ENCODE results near the gene LRP1B.

Gene LRP1B

GRCh38 chr2:141003967-141004657 lies 1126.7 kb downstream of the LRP1B start:
- Histone ChIP-seq H3K4me2 (ENCODE audit: low read length) (no peak overlapping the region), H3K36me3 (ENCODE audit: control insufficient read depth, insufficient read depth, low read length) (no peaks in the 10 kb centered on the region), H3K4me1 (ENCODE audit: control insufficient read depth, low read depth, low read length) (no peaks in the 10 kb centered on the region), H4K5ac (ENCODE audit: low read length) (no peak overlapping the region), H3K27ac (ENCODE audit: low read depth, low read length) (no peak overlapping the region), H4K8ac (ENCODE audit: low read depth, low read length) (no peak overlapping the region), H3K27me3 (ENCODE audit: insufficient read depth, low read length, poor library complexity) (no peaks in the 10 kb centered on the region), H2AK5ac (ENCODE audit: low read length) (no peak overlapping the region), H3K79me1 (ENCODE audit: low read length) (no peaks in the 10 kb centered on the region), H3K4me3 (ENCODE audit: low read length) (no peak overlapping the region), H3K56ac (ENCODE audit: low read length) (no peak overlapping the region), H2BK15ac (replicated peaks; ENCODE audit: low read depth) (no peak overlapping the region), H2BK5ac (ENCODE audit: low read length) (no peak overlapping the region), H3K23ac (ENCODE audit: low read length) (no peak overlapping the region), H3K4ac (ENCODE audit: low read depth, low read length) (no peak overlapping the region), H3K9ac (ENCODE audit: low read length) (no peak overlapping the region), H3K79me2 (ENCODE audit: control insufficient read depth, insufficient read depth, low read length) (no peaks in the 10 kb centered on the region), H2BK120ac (ENCODE audit: low read depth, low read length) (no peak overlapping the region), H3K18ac (ENCODE audit: low read length) (no peak overlapping the region)
- no CpG with 5 or more reads among the region's 3 CpGs for WGBS (ENCODE audit: extremely low coverage, insufficient coverage, low lambda C conversion rate)
- no peak for DNase-seq

GRCh38 chr2:141001750-141002149 lies 1129.1 kb downstream of the LRP1B start:
- no peak overlapping the region for H2BK120ac ChIP-seq (ENCODE audit: low read depth, low read length)
- no peak overlapping the region for H3K4ac ChIP-seq (ENCODE audit: low read depth, low read length)
- no peak overlapping the region for H2BK15ac ChIP-seq (replicated peaks; ENCODE audit: low read depth)
- H3K23ac ChIP-seq (ENCODE audit: low read length) = no peak overlapping the region
- no CpG with 5 or more reads among the region's 5 CpGs for WGBS (ENCODE audit: extremely low coverage, insufficient coverage, low lambda C conversion rate)
- no peak overlapping the region for H3K4me3 ChIP-seq (ENCODE audit: low read length)
- H3K36me3 ChIP-seq (ENCODE audit: control insufficient read depth, insufficient read depth, low read length) = no peaks in the 10 kb centered on the region
- no peak overlapping the region for H2BK5ac ChIP-seq (ENCODE audit: low read length)
- H3K27me3 ChIP-seq (ENCODE audit: insufficient read depth, low read length, poor library complexity) = no peaks in the 10 kb centered on the region
- no peaks in the 10 kb centered on the region for H3K79me2 ChIP-seq (ENCODE audit: control insufficient read depth, insufficient read depth, low read length)
- H4K8ac ChIP-seq (ENCODE audit: low read depth, low read length) = no peak overlapping the region
- H3K4me1 ChIP-seq (ENCODE audit: control insufficient read depth, low read depth, low read length) = no peaks in the 10 kb centered on the region
- no peak overlapping the region for H3K9ac ChIP-seq (ENCODE audit: low read length)
- H3K56ac ChIP-seq (ENCODE audit: low read length) = no peak overlapping the region
- H2AK5ac ChIP-seq (ENCODE audit: low read length) = no peak overlapping the region
- no peak overlapping the region for H3K18ac ChIP-seq (ENCODE audit: low read length)
- no peak overlapping the region for H3K27ac ChIP-seq (ENCODE audit: low read depth, low read length)
- DNase-seq = no peak
- H3K79me1 ChIP-seq (ENCODE audit: low read length) = no peaks in the 10 kb centered on the region
- no peak overlapping the region for H4K5ac ChIP-seq (ENCODE audit: low read length)
- H3K4me2 ChIP-seq (ENCODE audit: low read length) = no peak overlapping the region

GRCh38 chr2:140998577-140998976 lies 1132.2 kb downstream of the LRP1B start:
- no peak overlapping the region for H2BK120ac ChIP-seq (ENCODE audit: low read depth, low read length)

GRCh38 chr2:140998017-140998416 lies 1132.8 kb downstream of the LRP1B start:
- DNase-seq = no peak
- Histone ChIP-seq H2AK5ac (ENCODE audit: low read length) (no peak overlapping the region), H3K4me1 (ENCODE audit: control insufficient read depth, low read depth, low read length) (no peaks in the 10 kb centered on the region), H3K9ac (ENCODE audit: low read length) (no peak overlapping the region), H3K36me3 (ENCODE audit: control insufficient read depth, insufficient read depth, low read length) (no peaks in the 10 kb centered on the region), H2BK120ac (ENCODE audit: low read depth, low read length) (no peak overlapping the region), H3K23ac (ENCODE audit: low read length) (no peak overlapping the region), H3K79me2 (ENCODE audit: control insufficient read depth, insufficient read depth, low read length) (no peaks in the 10 kb centered on the region), H3K4ac (ENCODE audit: low read depth, low read length) (no peak overlapping the region), H4K8ac (ENCODE audit: low read depth, low read length) (no peak overlapping the region), H3K18ac (ENCODE audit: low read length) (no peak overlapping the region), H2BK15ac (replicated peaks; ENCODE audit: low read depth) (no peak overlapping the region), H3K4me2 (ENCODE audit: low read length) (no peak overlapping the region), H4K5ac (ENCODE audit: low read length) (no peak overlapping the region), H3K27me3 (ENCODE audit: insufficient read depth, low read length, poor library complexity) (no peaks in the 10 kb centered on the region), H3K56ac (ENCODE audit: low read length) (no peak overlapping the region), H3K4me3 (ENCODE audit: low read length) (no peak overlapping the region), H3K79me1 (ENCODE audit: low read length) (no peaks in the 10 kb centered on the region), H3K27ac (ENCODE audit: low read depth, low read length) (no peak overlapping the region), H2BK5ac (ENCODE audit: low read length) (no peak overlapping the region)

More at GRCh38 chr2:140998577-140998976, 1132.2 kb downstream of the LRP1B start:
- DNase-seq = no peak
- no peak overlapping the region for H3K27ac ChIP-seq (ENCODE audit: low read depth, low read length)
- no peak overlapping the region for H3K9ac ChIP-seq (ENCODE audit: low read length)
- H2BK15ac ChIP-seq (replicated peaks; ENCODE audit: low read depth) = no peak overlapping the region
- no peaks in the 10 kb centered on the region for H3K36me3 ChIP-seq (ENCODE audit: control insufficient read depth, insufficient read depth, low read length)
- H3K56ac ChIP-seq (ENCODE audit: low read length) = no peak overlapping the region
- H2AK5ac ChIP-seq (ENCODE audit: low read length) = no peak overlapping the region
- no peak overlapping the region for H4K5ac ChIP-seq (ENCODE audit: low read length)
- WGBS (ENCODE audit: extremely low coverage, insufficient coverage, low lambda C conversion rate) = no CpG with 5 or more reads among the region's 1 CpG
- H3K4me2 ChIP-seq (ENCODE audit: low read length) = no peak overlapping the region
- no peaks in the 10 kb centered on the region for H3K79me2 ChIP-seq (ENCODE audit: control insufficient read depth, insufficient read depth, low read length)
- H3K4ac ChIP-seq (ENCODE audit: low read depth, low read length) = no peak overlapping the region
- H3K18ac ChIP-seq (ENCODE audit: low read length) = no peak overlapping the region
- no peak overlapping the region for H2BK5ac ChIP-seq (ENCODE audit: low read length)
- H3K4me1 ChIP-seq (ENCODE audit: control insufficient read depth, low read depth, low read length) = no peaks in the 10 kb centered on the region
- H3K4me3 ChIP-seq (ENCODE audit: low read length) = no peak overlapping the region
- no peak overlapping the region for H3K23ac ChIP-seq (ENCODE audit: low read length)
- no peaks in the 10 kb centered on the region for H3K79me1 ChIP-seq (ENCODE audit: low read length)
- H4K8ac ChIP-seq (ENCODE audit: low read depth, low read length) = no peak overlapping the region
- H3K27me3 ChIP-seq (ENCODE audit: insufficient read depth, low read length, poor library complexity) = no peaks in the 10 kb centered on the region

- H3K27me3 ChIP-seq (ENCODE audit: insufficient read depth, low read length, poor library complexity) = no peaks in the 10 kb centered on the region
- H3K18ac ChIP-seq (ENCODE audit: low read length) = no peak overlapping the region
- no peaks in the 10 kb centered on the region for H3K79me1 ChIP-seq (ENCODE audit: low read length)
- no peak overlapping the region for H3K9ac ChIP-seq (ENCODE audit: low read length)
- no peak overlapping the region for H3K4me3 ChIP-seq (ENCODE audit: low read length)
- DNase-seq = no peak
- no peak overlapping the region for H2BK5ac ChIP-seq (ENCODE audit: low read length)
- no peak overlapping the region for H4K8ac ChIP-seq (ENCODE audit: low read depth, low read length)
- no peak overlapping the region for H2BK120ac ChIP-seq (ENCODE audit: low read depth, low read length)
- H3K27ac ChIP-seq (ENCODE audit: low read depth, low read length) = no peak overlapping the region
- H3K4me2 ChIP-seq (ENCODE audit: low read length) = no peak overlapping the region
- H3K23ac ChIP-seq (ENCODE audit: low read length) = no peak overlapping the region
- H4K5ac ChIP-seq (ENCODE audit: low read length) = no peak overlapping the region
- H2BK15ac ChIP-seq (replicated peaks; ENCODE audit: low read depth) = no peak overlapping the region
- no peaks in the 10 kb centered on the region for H3K36me3 ChIP-seq (ENCODE audit: control insufficient read depth, insufficient read depth, low read length)
- no peak overlapping the region for H3K4ac ChIP-seq (ENCODE audit: low read depth, low read length)
- H3K56ac ChIP-seq (ENCODE audit: low read length) = no peak overlapping the region
- H3K79me2 ChIP-seq (ENCODE audit: control insufficient read depth, insufficient read depth, low read length) = no peaks in the 10 kb centered on the region
- no peaks in the 10 kb centered on the region for H3K4me1 ChIP-seq (ENCODE audit: control insufficient read depth, low read depth, low read length)
- no peak overlapping the region for H2AK5ac ChIP-seq (ENCODE audit: low read length)
These were observed 1136.0 kb downstream of the LRP1B start for GRCh38 chr2:140994856-140995255.

GRCh38 chr2:140990416-140990815 lies 1140.4 kb downstream of the LRP1B start:
- no peak overlapping the region for H2BK15ac ChIP-seq (replicated peaks; ENCODE audit: low read depth)
- H3K4me1 ChIP-seq (ENCODE audit: control insufficient read depth, low read depth, low read length) = no peaks in the 10 kb centered on the region
- H3K36me3 ChIP-seq (ENCODE audit: control insufficient read depth, insufficient read depth, low read length) = no peaks in the 10 kb centered on the region
- H3K79me2 ChIP-seq (ENCODE audit: control insufficient read depth, insufficient read depth, low read length) = no peaks in the 10 kb centered on the region
- no peak overlapping the region for H2AK5ac ChIP-seq (ENCODE audit: low read length)
- no peak overlapping the region for H3K23ac ChIP-seq (ENCODE audit: low read length)
- H3K4ac ChIP-seq (ENCODE audit: low read depth, low read length) = no peak overlapping the region
- H3K27me3 ChIP-seq (ENCODE audit: insufficient read depth, low read length, poor library complexity) = no peaks in the 10 kb centered on the region
- H3K9ac ChIP-seq (ENCODE audit: low read length) = no peak overlapping the region
- H3K4me2 ChIP-seq (ENCODE audit: low read length) = no peak overlapping the region
- H4K5ac ChIP-seq (ENCODE audit: low read length) = no peak overlapping the region
- H3K27ac ChIP-seq (ENCODE audit: low read depth, low read length) = no peak overlapping the region
- no peak overlapping the region for H3K18ac ChIP-seq (ENCODE audit: low read length)
- H2BK5ac ChIP-seq (ENCODE audit: low read length) = no peak overlapping the region
- H3K4me3 ChIP-seq (ENCODE audit: low read length) = no peak overlapping the region
- no peak overlapping the region for H4K8ac ChIP-seq (ENCODE audit: low read depth, low read length)
- no peak for DNase-seq
- H3K79me1 ChIP-seq (ENCODE audit: low read length) = no peaks in the 10 kb centered on the region
- H2BK120ac ChIP-seq (ENCODE audit: low read depth, low read length) = no peak overlapping the region
- no peak overlapping the region for H3K56ac ChIP-seq (ENCODE audit: low read length)
- no CpG with 5 or more reads among the region's 1 CpG for WGBS (ENCODE audit: extremely low coverage, insufficient coverage, low lambda C conversion rate)
